ENCODE results near the gene DNAJA1.
A peak's percentile ranks its signal among the peaks of the same experiment; 100 is the strongest.

Gene DNAJA1

DNA sequence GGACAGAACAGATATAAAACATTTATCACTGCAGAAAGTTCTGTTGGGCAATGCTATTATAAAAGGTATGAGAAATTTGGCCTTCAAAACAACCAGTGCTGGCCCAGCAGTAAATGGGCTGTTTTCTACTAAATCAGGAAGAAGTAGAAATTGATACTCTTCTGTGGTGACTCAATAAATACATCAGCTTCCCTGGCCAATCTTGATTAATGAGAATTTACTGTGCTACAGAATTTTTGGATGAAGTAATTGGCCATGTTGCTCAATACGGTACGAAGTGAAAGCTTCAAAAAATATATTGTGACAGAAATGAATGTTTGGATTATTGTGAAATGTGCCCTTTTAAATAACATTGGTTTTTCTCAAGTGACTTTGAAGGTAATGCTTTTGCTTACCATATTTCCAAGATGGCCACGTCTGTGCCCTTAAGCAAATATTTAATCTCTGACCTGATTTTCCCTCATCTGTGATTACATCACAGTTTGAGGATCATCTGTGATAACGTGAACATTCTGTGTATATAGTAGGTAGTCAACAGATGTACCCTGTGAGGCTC is 4.2 kb downstream of the DNAJA1 start:
- H3K27ac ChIP-seq = no peak overlapping the region
- ChIA-PET POLR2A (ENCODE audit: low non-redundant PET) (no interaction called here), CTCF (interaction anchor here (0.7 kb wide), 1 partner anchor 16 kb away, joined by 3 read pairs; no protein-coding TSS in a partner anchor)
- TF ChIP-seq, protein P1, sequence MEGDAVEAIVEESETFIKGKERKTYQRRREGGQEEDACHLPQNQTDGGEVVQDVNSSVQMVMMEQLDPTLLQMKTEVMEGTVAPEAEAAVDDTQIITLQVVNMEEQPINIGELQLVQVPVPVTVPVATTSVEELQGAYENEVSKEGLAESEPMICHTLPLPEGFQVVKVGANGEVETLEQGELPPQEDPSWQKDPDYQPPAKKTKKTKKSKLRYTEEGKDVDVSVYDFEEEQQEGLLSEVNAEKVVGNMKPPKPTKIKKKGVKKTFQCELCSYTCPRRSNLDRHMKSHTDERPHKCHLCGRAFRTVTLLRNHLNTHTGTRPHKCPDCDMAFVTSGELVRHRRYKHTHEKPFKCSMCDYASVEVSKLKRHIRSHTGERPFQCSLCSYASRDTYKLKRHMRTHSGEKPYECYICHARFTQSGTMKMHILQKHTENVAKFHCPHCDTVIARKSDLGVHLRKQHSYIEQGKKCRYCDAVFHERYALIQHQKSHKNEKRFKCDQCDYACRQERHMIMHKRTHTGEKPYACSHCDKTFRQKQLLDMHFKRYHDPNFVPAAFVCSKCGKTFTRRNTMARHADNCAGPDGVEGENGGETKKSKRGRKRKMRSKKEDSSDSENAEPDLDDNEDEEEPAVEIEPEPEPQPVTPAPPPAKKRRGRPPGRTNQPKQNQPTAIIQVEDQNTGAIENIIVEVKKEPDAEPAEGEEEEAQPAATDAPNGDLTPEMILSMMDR (conservative IDR thresholded peaks at IDR 0.05; ENCODE audit: low read depth) = no peak
- DNase-seq (ENCODE audit: low spot score) = no peak

DNA sequence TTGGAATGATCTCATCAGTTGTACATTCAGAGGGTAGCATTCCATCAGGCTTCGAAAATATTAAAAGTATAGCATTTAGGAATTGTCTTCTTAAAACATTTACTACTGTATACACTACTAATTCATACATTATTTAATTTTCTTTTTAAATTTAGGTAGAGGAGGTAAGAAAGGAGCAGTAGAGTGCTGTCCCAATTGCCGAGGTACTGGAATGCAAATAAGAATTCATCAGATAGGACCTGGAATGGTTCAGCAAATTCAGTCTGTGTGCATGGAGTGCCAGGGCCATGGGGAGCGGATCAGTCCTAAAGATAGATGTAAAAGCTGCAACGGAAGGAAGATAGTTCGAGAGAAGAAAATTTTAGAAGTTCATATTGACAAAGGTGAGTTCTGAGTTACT is 5.2 kb downstream of the DNAJA1 start:
- POLR2A ChIA-PET (ENCODE audit: low non-redundant PET) = no interaction called here
- TF ChIP-seq, protein P1 (conservative IDR thresholded peaks at IDR 0.05; ENCODE audit: low read depth) = no peak
- H3K27ac ChIP-seq = no peak overlapping the region
- CTCF ChIA-PET = interaction anchor here (0.6 kb wide), 1 partner anchor 283 kb away, joined by 4 read pairs; no protein-coding TSS in a partner anchor
- DNase-seq (ENCODE audit: low spot score) = no peak

- H3K27ac ChIP-seq = no peak overlapping the region
- ChIA-PET CTCF (no interaction called here), POLR2A (ENCODE audit: low non-redundant PET) (no interaction called here)
- TF ChIP-seq, protein P1 (conservative IDR thresholded peaks at IDR 0.05; ENCODE audit: low read depth) = no peak
- no peak for DNase-seq (ENCODE audit: low spot score)
Measured at GRCh38 chr9:33032292-33032691, 7.2 kb downstream of the DNAJA1 start.

- DNase-seq (ENCODE audit: low spot score) = no peak
- POLR2A ChIA-PET (ENCODE audit: low non-redundant PET) = no interaction called here
- no peak overlapping the region for H3K27ac ChIP-seq
- TF ChIP-seq, protein P1 (conservative IDR thresholded peaks at IDR 0.05; ENCODE audit: low read depth) = no peak
- CTCF ChIA-PET = no interaction called here
Measured at GRCh38 chr9:33032865-33033264, 7.8 kb downstream of the DNAJA1 start.

DNA sequence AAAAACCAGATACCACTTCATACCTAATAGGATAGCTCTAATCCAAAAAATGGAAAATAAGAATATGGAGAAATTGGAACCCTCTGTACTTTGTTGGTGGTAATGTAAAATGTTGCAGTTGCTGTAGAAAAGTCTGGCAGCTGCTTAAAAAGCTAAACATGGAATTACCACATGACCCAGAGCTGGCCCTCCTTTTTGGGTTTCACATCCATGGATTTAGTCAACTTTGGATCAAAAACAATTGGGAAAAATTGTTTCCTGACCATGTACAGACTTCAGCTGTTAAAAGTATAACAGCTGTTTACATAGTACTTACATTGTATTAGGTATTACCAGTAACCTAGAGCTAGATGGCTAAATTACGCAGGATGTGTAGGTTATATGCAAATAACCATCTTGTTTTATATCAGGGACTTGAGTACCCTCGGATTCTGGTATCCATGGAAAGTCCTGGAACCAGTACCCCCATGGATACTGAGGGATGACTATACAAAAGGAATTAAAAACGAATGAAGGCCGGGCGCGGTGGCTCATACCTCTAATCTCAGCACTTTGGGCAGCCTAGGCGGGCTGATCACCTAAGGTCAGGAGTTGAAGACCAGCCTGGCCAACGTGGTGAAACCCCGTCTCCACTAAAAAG is 15.8 kb downstream of the DNAJA1 start:
- H3K27ac ChIP-seq = peak overlapping the region; percentile 47
- CTCF ChIA-PET = interaction anchor here (0.9 kb wide), 1 partner anchor 38 kb away, joined by 5 read pairs; no protein-coding TSS in a partner anchor
- POLR2A ChIA-PET (ENCODE audit: low non-redundant PET) = no interaction called here
- no peak for DNase-seq (ENCODE audit: low spot score)
- TF ChIP-seq, protein P1 (conservative IDR thresholded peaks at IDR 0.05; ENCODE audit: low read depth) = no peak

- peak overlapping the region; percentile 47 for H3K27ac ChIP-seq
- CTCF ChIA-PET = no interaction called here
- TF ChIP-seq, protein P1 (conservative IDR thresholded peaks at IDR 0.05; ENCODE audit: low read depth) = no peak
- POLR2A ChIA-PET (ENCODE audit: low non-redundant PET) = no interaction called here
- no peak for DNase-seq (ENCODE audit: low spot score)
Measured at GRCh38 chr9:33041432-33042188, 16.5 kb downstream of the DNAJA1 start.
